Esophagus (tissue), 2 donors: ENCODE data around the gene ZYX. TPM values are rescaled to one million over a fixed set of nuclear protein-coding genes. Genes with fewer than 3 reads are reported as not detected.
A peak's percentile ranks its signal among the peaks of the same experiment; 100 is the strongest.

Source experiments
- H3K27ac ChIP-seq, 2 donors: one replicate each; pipeline ENCODE4 v1.5.1; 2013; ENCODE audit warnings: low read depth in 2 of 2, mild to moderate bottlenecking in 2 of 2, inconsistent platforms in 1 of 2, low read length in 1 of 2, moderate library complexity in 1 of 2
- H3K27me3 ChIP-seq, 2 donors: one replicate each; pipeline ENCODE4 v1.6.1; 2013; ENCODE audit warnings: low read length in 2 of 2, control low read depth in 1 of 2, mild to moderate bottlenecking in 1 of 2; ENCODE audit not compliant: insufficient read depth in 2 of 2, control insufficient read depth in 1 of 2
- H3K36me3 ChIP-seq, 2 donors: one replicate each; pipeline ENCODE4 v1.6.1; 2013; ENCODE audit warnings: low read length in 1 of 2; ENCODE audit not compliant: control insufficient read depth in 2 of 2, insufficient read depth in 2 of 2
- H3K4me1 ChIP-seq, 2 donors: one replicate each; pipeline ENCODE4 v1.6.1; 2013; ENCODE audit warnings: low read length in 1 of 2; ENCODE audit not compliant: control insufficient read depth in 2 of 2, insufficient read depth in 2 of 2
- H3K4me3 ChIP-seq, 2 donors: one replicate each; pipeline ENCODE4 v1.5.1; 2013; ENCODE audit warnings: low read length in 2 of 2, mild to moderate bottlenecking in 2 of 2, low read depth in 1 of 2, moderate library complexity in 1 of 2
- H3K9me3 ChIP-seq, 2 donors: one replicate each; pipeline ENCODE4 v1.6.1; 2013; ENCODE audit warnings: mild to moderate bottlenecking in 2 of 2, low read depth in 1 of 2, low read length in 1 of 2, moderate library complexity in 1 of 2; ENCODE audit not compliant: control insufficient read depth in 2 of 2, insufficient read depth in 1 of 2
- WGBS, 2 donors: extraction: QIAGEN DNeasy Blood & Tissue Kit; methylation state at CpG; one replicate each; pipeline ENCODE4 v1.1.7; 2013; 5-methylcytosine and 5-hydroxymethylcytosine counted together
- polyA plus RNA-seq, 2 donors: library from polyadenylated mRNA; stranded (reverse); fragments of 200-250 nt; gene quantifications; one replicate each; pipeline ENCODE4 v1.2.3, GENCODE V29; 2013
- donor health status: healthy with polysubstance abuse.
- donor health status: Bipolar disorder and iron deficiency.

The ZYX gene
- polyA plus RNA-seq, 2 donors = 62.7 to 92.3 TPM

GRCh38 chr7:143361552-143362130 is 19.5 kb upstream of the ZYX start:
- H3K27ac ChIP-seq = no peak overlapping the region
- H3K4me1 ChIP-seq = no peaks in the 10 kb centered on the region
- no peaks in the 10 kb centered on the region for H3K36me3 ChIP-seq
- H3K9me3 ChIP-seq = no peaks in the 10 kb centered on the region
- WGBS, 2 donors = 2 to 3% methylated on average over 26 to 46 of the region's 46 CpGs
- peaks cover 0 to 15% of the 10 kb centered on the region in 2 donors for H3K27me3 ChIP-seq
- peak overlapping the region; percentile 40 to 54 for H3K4me3 ChIP-seq

- no peak within 1 kb of the TSS for H3K27ac ChIP-seq
- WGBS, 2 donors = 1% methylated on average over 41 to 112 of the region's 112 CpGs
- peaks cover 0 to 15% of the 10 kb centered on the region in 2 donors for H3K27me3 ChIP-seq
- no peaks in the 10 kb centered on the region for H3K36me3 ChIP-seq
- peak within 1 kb of the TSS; percentile 40 to 54 for H3K4me3 ChIP-seq
- H3K9me3 ChIP-seq = no peaks in the 10 kb centered on the region
- H3K4me1 ChIP-seq = no peaks in the 10 kb centered on the region
Observed at GRCh38 chr7:143362131-143363015, 18.8 kb upstream of the ZYX start, which contains the start of gene FAM131B. TSS of gene FAM131B (minus strand) at chr7:143362713. CDS start at chr7:143362603, 110 bp downstream.

GRCh38 chr7:143363016-143363937 is 17.9 kb upstream of the ZYX start:
- Histone ChIP-seq H3K9me3 (no peaks in the 10 kb centered on the region), H3K4me1 (peaks cover 0 to 4% of the 10 kb centered on the region in 2 donors), H3K4me3 (peak overlapping the region in 1 of 2 donors; percentile 40), H3K36me3 (no peaks in the 10 kb centered on the region), H3K27me3 (peaks cover 0 to 15% of the 10 kb centered on the region in 2 donors), H3K27ac (no peak overlapping the region)
- 45 to 49% methylated on average over 19 of the region's 19 CpGs for WGBS, 2 donors

GRCh38 chr7:143367972-143368371 is 13.2 kb upstream of the ZYX start:
- Histone ChIP-seq H3K36me3 (no peaks in the 10 kb centered on the region), H3K4me3 (no peak overlapping the region), H3K9me3 (no peaks in the 10 kb centered on the region), H3K4me1 (peaks cover 3 to 4% of the 10 kb centered on the region in 2 donors), H3K27ac (no peak overlapping the region), H3K27me3 (peaks cover 0 to 7% of the 10 kb centered on the region in 2 donors)
- WGBS, 2 donors = 79 to 83% methylated on average over 4 of the region's 4 CpGs

DNA sequence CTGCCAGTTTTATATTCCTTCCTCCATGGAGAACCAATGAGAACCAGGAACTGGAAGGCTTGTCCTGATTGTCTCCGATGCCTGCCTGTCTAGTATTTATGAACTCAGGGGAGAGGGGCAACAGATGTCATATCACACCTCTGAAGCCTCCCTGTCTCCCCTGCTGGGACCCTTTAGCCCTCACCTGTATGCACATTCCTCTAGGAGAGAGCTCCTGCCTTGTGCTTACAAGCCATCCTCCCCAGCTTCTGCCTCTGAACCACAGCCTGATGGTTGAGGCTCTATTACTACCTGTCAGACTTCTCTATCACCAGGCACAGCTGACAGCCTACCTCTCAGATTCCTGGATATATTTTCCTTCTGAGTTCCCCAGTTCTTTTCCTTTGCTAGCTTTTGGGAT is 12.8 kb upstream of the ZYX start:
- Histone ChIP-seq H3K36me3 (no peaks in the 10 kb centered on the region), H3K4me1 (peaks cover 3 to 4% of the 10 kb centered on the region in 2 donors), H3K9me3 (no peaks in the 10 kb centered on the region), H3K27ac (no peak overlapping the region), H3K27me3 (peaks cover 0 to 5% of the 10 kb centered on the region in 2 donors), H3K4me3 (no peak overlapping the region)
- 97 to 100% methylated on average over 1 of the region's 1 CpG for WGBS, 2 donors

- Histone ChIP-seq H3K9me3 (no peaks in the 10 kb centered on the region), H3K4me1 (peaks cover 3 to 4% of the 10 kb centered on the region in 2 donors), H3K27me3 (no peaks in the 10 kb centered on the region), H3K36me3 (no peaks in the 10 kb centered on the region), H3K27ac (no peak overlapping the region), H3K4me3 (no peak overlapping the region)
- WGBS, 2 donors = 72 to 89% methylated on average over 12 of the region's 12 CpGs
Observed at GRCh38 chr7:143369678-143370651, 11.2 kb upstream of the ZYX start.

GRCh38 chr7:143372070-143372469 is 9.1 kb upstream of the ZYX start:
- Histone ChIP-seq H3K36me3 (no peaks in the 10 kb centered on the region), H3K9me3 (no peaks in the 10 kb centered on the region), H3K27ac (peak overlapping the region in 1 of 2 donors; percentile 72), H3K4me3 (no peak overlapping the region), H3K4me1 (peaks cover 3 to 7% of the 10 kb centered on the region in 2 donors), H3K27me3 (no peaks in the 10 kb centered on the region)
- 31 to 37% methylated on average over 4 of the region's 4 CpGs for WGBS, 2 donors

- no peaks in the 10 kb centered on the region for H3K27me3 ChIP-seq
- no peak overlapping the region for H3K4me3 ChIP-seq
- peaks cover 3% of the 10 kb centered on the region in 2 donors for H3K4me1 ChIP-seq
- no peaks in the 10 kb centered on the region for H3K36me3 ChIP-seq
- H3K9me3 ChIP-seq = no peaks in the 10 kb centered on the region
- no peak overlapping the region for H3K27ac ChIP-seq
- 91 to 97% methylated on average over 4 of the region's 4 CpGs for WGBS, 2 donors
Observed at GRCh38 chr7:143373255-143373794, 7.8 kb upstream of the ZYX start.
